GM18505 (cell line): Measurements from ENCODE around the gene ANKS1B.

Source experiments
- ATAC-seq: cut with Tn5 transposase; IDR thresholded peaks from one replicate; pipeline ENCODE4 v1.9.1; 2021; ENCODE audit not compliant: unreplicated experiment
- POLR2A ChIP-seq: IDR thresholded peaks from 4 replicates; pipeline ENCODE4 v1.6.1; 2011; ENCODE audit warnings: borderline replicate concordance; ENCODE audit not compliant: insufficient read depth, insufficient read length; ENCODE audit errors: extremely low read depth

The ANKS1B gene

GRCh38 chr12:99981639-99982190 is 3.0 kb downstream of the ANKS1B start:
- ATAC-seq, result no peak
- no peak for TF ChIP-seq POLR2A

- no peak for TF ChIP-seq POLR2A
- no peak for ATAC-seq
These were observed 5.3 kb downstream of the ANKS1B start for GRCh38 chr12:99979471-99979870.

GRCh38 chr12:99978152-99978551 is 6.6 kb downstream of the ANKS1B start:
- no peak for ATAC-seq
- no peak for TF ChIP-seq POLR2A

GRCh38 chr12:99977550-99977949 is 7.2 kb downstream of the ANKS1B start:
- no peak for TF ChIP-seq POLR2A
- ATAC-seq, result no peak

- no peak for TF ChIP-seq POLR2A
These were observed 8.0 kb downstream of the ANKS1B start for GRCh38 chr12:99976762-99977161.

GRCh38 chr12:99975321-99975720 is 9.4 kb downstream of the ANKS1B start:
- ATAC-seq, result no peak
- TF ChIP-seq POLR2A, result no peak

More at GRCh38 chr12:99976762-99977161, 8.0 kb downstream of the ANKS1B start:
- no peak for ATAC-seq

- no peak for ATAC-seq
- no peak for TF ChIP-seq POLR2A
These were observed 10.6 kb downstream of the ANKS1B start for GRCh38 chr12:99974146-99974545.

- TF ChIP-seq POLR2A, result no peak
These were observed 18.3 kb downstream of the ANKS1B start for GRCh38 chr12:99966429-99966828.

GRCh38 chr12:99960311-99960710 is 24.4 kb downstream of the ANKS1B start:
- ATAC-seq, result no peak
- TF ChIP-seq POLR2A, result no peak

More at GRCh38 chr12:99966429-99966828, 18.3 kb downstream of the ANKS1B start:
- ATAC-seq, result no peak

- TF ChIP-seq POLR2A, result no peak
- ATAC-seq, result no peak
These were observed 25.1 kb downstream of the ANKS1B start for GRCh38 chr12:99959549-99960170.

GRCh38 chr12:99957866-99958466 is 26.8 kb downstream of the ANKS1B start:
- no peak for TF ChIP-seq POLR2A
- no peak for ATAC-seq

- TF ChIP-seq POLR2A, result no peak
- no peak for ATAC-seq
These were observed 30.0 kb downstream of the ANKS1B start for GRCh38 chr12:99954724-99955123.

GRCh38 chr12:99948370-99948769 is 36.4 kb downstream of the ANKS1B start:
- no peak for ATAC-seq
- TF ChIP-seq POLR2A, result no peak

- ATAC-seq, result no peak
These were observed 38.6 kb downstream of the ANKS1B start for GRCh38 chr12:99946131-99946530.

More at GRCh38 chr12:99946131-99946530, 38.6 kb downstream of the ANKS1B start:
- TF ChIP-seq POLR2A, result no peak
